ENCODE measurements around the gene MDM4. TPM values are rescaled to one million over a fixed set of nuclear protein-coding genes. Genes with fewer than 3 reads are reported as not detected.

MDM4 gene
- total and polyA plus RNA-seq, 2 donors (not counting 1 experiment from before 2014, with no cell fraction given), result 23.6 to 41.0 TPM

DNA sequence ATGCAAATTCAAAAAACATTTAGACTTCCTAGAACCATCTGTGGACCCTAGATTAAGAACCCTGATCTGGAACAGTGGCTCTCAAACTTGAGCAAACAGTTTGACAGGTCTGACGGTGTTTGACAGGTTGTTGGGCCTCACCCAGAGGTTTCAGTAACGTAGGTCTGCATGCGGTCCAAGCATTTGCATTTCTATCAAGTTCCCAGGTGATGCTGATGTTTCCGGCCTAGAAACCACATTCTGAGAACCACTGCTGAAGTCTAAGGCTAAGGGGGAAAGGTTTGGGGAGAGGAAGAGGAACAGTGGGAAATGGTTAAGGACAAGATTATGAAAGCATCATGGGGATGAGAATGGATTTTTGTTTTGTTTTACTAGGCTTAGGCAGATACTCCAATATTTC, 48.6 kb downstream of the MDM4 start:
- no peak for TF ChIP-seq CTCF (conservative IDR thresholded peaks at IDR 0.05 in 1 of 2, IDR thresholded peaks at IDR 0.05 in 1 of 2; ENCODE audit: low read depth in 1 of 2, low read length in 2 of 2)
- no peak for TF ChIP-seq EZH2 (IDR thresholded peaks at IDR 0.05; ENCODE audit: low read length, missing control alignments)

DNA sequence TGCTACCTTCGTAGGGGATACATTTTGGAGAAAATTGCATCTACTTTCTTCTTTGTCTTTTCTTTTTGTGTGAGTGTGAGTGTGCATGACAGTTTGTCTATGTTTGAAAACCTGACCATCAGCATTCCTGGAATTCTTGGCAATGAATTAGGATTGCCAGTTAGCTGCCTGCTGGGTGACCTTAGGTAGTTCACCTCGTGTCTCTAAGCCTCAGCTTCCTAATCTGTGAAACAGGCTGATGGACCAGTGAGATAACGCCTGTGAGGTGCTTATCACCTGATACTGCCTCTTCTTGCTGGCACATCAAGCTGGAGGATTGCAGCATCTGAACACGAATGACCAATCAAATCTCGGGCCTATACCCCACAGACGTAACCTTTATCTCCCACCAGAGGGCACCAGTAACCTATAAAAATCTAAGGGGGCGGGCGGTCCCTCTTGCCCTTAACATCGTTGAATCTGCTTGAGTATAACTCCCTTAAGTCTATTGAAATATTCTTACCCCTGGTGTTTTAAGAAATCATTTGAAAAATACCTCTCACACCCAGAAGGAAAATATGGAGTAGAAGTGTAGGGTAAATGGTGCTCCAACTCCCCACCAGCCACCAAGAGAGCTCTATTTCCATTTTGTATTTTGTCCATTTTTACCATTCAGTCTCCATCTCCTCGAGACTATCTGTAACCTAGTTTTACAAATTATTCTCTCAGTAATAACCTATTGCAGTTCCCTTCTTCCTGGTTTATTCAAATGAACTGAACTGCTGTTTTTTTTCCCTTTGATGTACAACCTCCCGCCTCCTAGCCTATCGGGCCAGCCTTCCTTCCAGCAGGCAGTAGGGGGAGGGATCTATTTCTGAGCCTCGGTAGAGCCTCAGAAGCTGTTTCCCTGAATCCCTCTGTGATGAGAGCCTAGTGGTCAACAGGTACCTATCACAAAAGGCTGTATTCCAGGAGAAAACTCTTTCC, 49.7 kb downstream of the MDM4 start:
- Histone ChIP-seq H3K36me3 (ENCODE audit: control insufficient read depth, insufficient read depth, low read length) (no peaks in the 10 kb centered on the region), H2AFZ (ENCODE audit: low read length) (no peak overlapping the region), H3K9ac (ENCODE audit: insufficient read depth, low read length) (no peak overlapping the region), H3K27ac (ENCODE audit: insufficient read depth, low read length) (no peak overlapping the region), H3K9me3 (ENCODE audit: control insufficient read depth, insufficient read depth, low read depth, low read length) (no peaks in the 10 kb centered on the region), H3K27me3 (ENCODE audit: control insufficient read depth, insufficient read depth, low read length) (no peaks in the 10 kb centered on the region), H4K20me1 (ENCODE audit: control insufficient read depth, extremely low read depth, insufficient read depth, low read length) (no peaks in the 10 kb centered on the region), H3K4me2 (ENCODE audit: extremely low read depth, insufficient read depth, low read length) (no peak overlapping the region), H3K79me2 (ENCODE audit: control insufficient read depth, insufficient read depth, low read length) (no peaks in the 10 kb centered on the region), H3K4me1 (ENCODE audit: control insufficient read depth, extremely low read depth, insufficient read depth, low read length) (no peaks in the 10 kb centered on the region), H3K4me3 (replicated peaks in 1 of 4; ENCODE audit: control extremely low read depth in 1 of 4, insufficient read depth in 1 of 4, low read depth in 3 of 4, low read length in 4 of 4) (no peak overlapping the region)
- TF ChIP-seq CTCF (conservative IDR thresholded peaks at IDR 0.05 in 1 of 2, IDR thresholded peaks at IDR 0.05 in 1 of 2; ENCODE audit: low read depth in 1 of 2, low read length in 2 of 2) (peak; percentile 58 to 67), EZH2 (IDR thresholded peaks at IDR 0.05; ENCODE audit: low read length, missing control alignments) (no peak)
- DNase-seq (ENCODE audit: low read depth in 2 of 2), result peak; percentile 66 to 78

More for the DNA sequence above, 48.6 kb downstream of the MDM4 start:
- H3K4me2 ChIP-seq (ENCODE audit: extremely low read depth, insufficient read depth, low read length), result no peak overlapping the region
- H3K4me1 ChIP-seq (ENCODE audit: control insufficient read depth, extremely low read depth, insufficient read depth, low read length), result no peaks in the 10 kb centered on the region
- no peak overlapping the region for H3K9ac ChIP-seq (ENCODE audit: insufficient read depth, low read length)
- no peaks in the 10 kb centered on the region for H3K79me2 ChIP-seq (ENCODE audit: control insufficient read depth, insufficient read depth, low read length)
- H3K9me3 ChIP-seq (ENCODE audit: control insufficient read depth, insufficient read depth, low read depth, low read length), result no peaks in the 10 kb centered on the region
- H4K20me1 ChIP-seq (ENCODE audit: control insufficient read depth, extremely low read depth, insufficient read depth, low read length), result no peaks in the 10 kb centered on the region
- H3K4me3 ChIP-seq (replicated peaks in 1 of 4; ENCODE audit: control extremely low read depth in 1 of 4, insufficient read depth in 1 of 4, low read depth in 3 of 4, low read length in 4 of 4), result no peak overlapping the region
- H2AFZ ChIP-seq (ENCODE audit: low read length), result no peak overlapping the region
- H3K36me3 ChIP-seq (ENCODE audit: control insufficient read depth, insufficient read depth, low read length), result no peaks in the 10 kb centered on the region
- DNase-seq (ENCODE audit: low read depth in 2 of 2), result no peak
- H3K27me3 ChIP-seq (ENCODE audit: control insufficient read depth, insufficient read depth, low read length), result no peaks in the 10 kb centered on the region
- no peak overlapping the region for H3K27ac ChIP-seq (ENCODE audit: insufficient read depth, low read length)

DNA sequence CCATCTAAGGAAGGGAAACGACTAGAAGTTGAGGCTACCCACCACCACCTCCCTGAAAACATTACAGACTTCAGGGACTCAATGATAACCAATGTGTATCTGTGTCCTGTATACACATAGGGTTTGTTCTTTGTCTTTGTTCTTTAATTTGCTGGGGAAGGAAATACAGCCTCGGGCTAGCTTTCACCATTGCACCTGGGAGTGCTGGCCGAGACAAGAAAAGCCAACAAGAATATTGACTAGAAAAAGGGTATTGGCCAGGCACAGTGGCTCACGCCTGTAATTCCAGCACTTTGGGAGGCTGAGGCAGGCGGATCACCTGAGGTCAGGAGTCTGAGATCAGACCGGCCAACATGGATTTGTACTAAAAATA, 50.4 kb downstream of the MDM4 start:
- no peak for DNase-seq (ENCODE audit: low read depth in 2 of 2)
- Histone ChIP-seq H3K9me3 (ENCODE audit: control insufficient read depth, insufficient read depth, low read depth, low read length) (no peaks in the 10 kb centered on the region), H3K79me2 (ENCODE audit: control insufficient read depth, insufficient read depth, low read length) (no peaks in the 10 kb centered on the region), H3K4me3 (replicated peaks in 1 of 4; ENCODE audit: control extremely low read depth in 1 of 4, insufficient read depth in 1 of 4, low read depth in 3 of 4, low read length in 4 of 4) (no peak overlapping the region), H4K20me1 (ENCODE audit: control insufficient read depth, extremely low read depth, insufficient read depth, low read length) (no peaks in the 10 kb centered on the region), H3K36me3 (ENCODE audit: control insufficient read depth, insufficient read depth, low read length) (no peaks in the 10 kb centered on the region), H3K4me2 (ENCODE audit: extremely low read depth, insufficient read depth, low read length) (no peak overlapping the region), H3K27me3 (ENCODE audit: control insufficient read depth, insufficient read depth, low read length) (no peaks in the 10 kb centered on the region), H3K9ac (ENCODE audit: insufficient read depth, low read length) (no peak overlapping the region), H3K27ac (ENCODE audit: insufficient read depth, low read length) (no peak overlapping the region), H3K4me1 (ENCODE audit: control insufficient read depth, extremely low read depth, insufficient read depth, low read length) (no peaks in the 10 kb centered on the region), H2AFZ (ENCODE audit: low read length) (no peak overlapping the region)
- TF ChIP-seq EZH2 (IDR thresholded peaks at IDR 0.05; ENCODE audit: low read length, missing control alignments) (no peak), CTCF (conservative IDR thresholded peaks at IDR 0.05 in 1 of 2, IDR thresholded peaks at IDR 0.05 in 1 of 2; ENCODE audit: low read depth in 1 of 2, low read length in 2 of 2) (no peak)

Measured in fibroblast of lung (primary cell).